Measurements from ENCODE around the gene CRCP.

CRCP gene

GRCh38 chr7:66138994-66139752, 24.5 kb downstream of the CRCP start:
- DNase-seq (ENCODE audit: low read depth in 2 of 2) = peak in 1 of 2 donors; percentile 15
- H3K4me3 ChIP-seq (replicated peaks in 1 of 2; ENCODE audit: low read depth in 2 of 2, low read length in 2 of 2) = no peak overlapping the region
- no peak for TF ChIP-seq CTCF (IDR thresholded peaks at IDR 0.05; ENCODE audit: low read depth, low read length)

GRCh38 chr7:66140924-66141323, 26.3 kb downstream of the CRCP start:
- peak; percentile 83 to 90 for DNase-seq (ENCODE audit: low read depth in 2 of 2)
- H3K4me3 ChIP-seq (replicated peaks in 1 of 2; ENCODE audit: low read depth in 2 of 2, low read length in 2 of 2) = no peak overlapping the region
- peak; percentile 73 for TF ChIP-seq CTCF (IDR thresholded peaks at IDR 0.05; ENCODE audit: low read depth, low read length)

- H3K4me3 ChIP-seq (replicated peaks in 1 of 2; ENCODE audit: low read depth in 2 of 2, low read length in 2 of 2) = no peak overlapping the region
- DNase-seq (ENCODE audit: low read depth in 2 of 2) = no peak
- TF ChIP-seq CTCF (IDR thresholded peaks at IDR 0.05; ENCODE audit: low read depth, low read length) = no peak
Observed at GRCh38 chr7:66142334-66142733, 27.7 kb downstream of the CRCP start.

- H3K4me3 ChIP-seq (replicated peaks in 1 of 2; ENCODE audit: low read depth in 2 of 2, low read length in 2 of 2) = no peak overlapping the region
- no peak for DNase-seq (ENCODE audit: low read depth in 2 of 2)
- TF ChIP-seq CTCF (IDR thresholded peaks at IDR 0.05; ENCODE audit: low read depth, low read length) = no peak
Observed at GRCh38 chr7:66142996-66143395, 28.3 kb downstream of the CRCP start.

GRCh38 chr7:66143876-66144332, 29.3 kb downstream of the CRCP start:
- DNase-seq (ENCODE audit: low read depth in 2 of 2) = no peak
- no peak overlapping the region for H3K4me3 ChIP-seq (replicated peaks in 1 of 2; ENCODE audit: low read depth in 2 of 2, low read length in 2 of 2)
- TF ChIP-seq CTCF (IDR thresholded peaks at IDR 0.05; ENCODE audit: low read depth, low read length) = no peak

GRCh38 chr7:66145400-66146104, 30.9 kb downstream of the CRCP start:
- no peak overlapping the region for H3K4me3 ChIP-seq (replicated peaks in 1 of 2; ENCODE audit: low read depth in 2 of 2, low read length in 2 of 2)
- TF ChIP-seq CTCF (IDR thresholded peaks at IDR 0.05; ENCODE audit: low read depth, low read length) = no peak
- DNase-seq (ENCODE audit: low read depth in 2 of 2) = peak; percentile 40 to 93

Measured in cardiac fibroblast (primary cell).